Small intestine (tissue), 7 donors: ENCODE results near the gene COPS9. TPM values are rescaled to one million over a fixed set of nuclear protein-coding genes. Genes with fewer than 3 reads are reported as not detected.

Experiments used
- DNase-seq, 2 donors: peaks; one replicate each; pipeline versions ENCODE4 v3.0.0 to v3.0.0-alpha.2; 2013
- FAIRE-seq: peaks from 2 replicates; lab custom pipeline; 2012; peaks lifted over from hg19 to GRCh38; lab: Jason Lieb, UNC
- H3K27ac ChIP-seq, 3 donors: one replicate each; pipeline ENCODE4 v1.5.1; 2013; ENCODE audit warnings: low read length in 2 of 3, mild to moderate bottlenecking in 2 of 3, control low read depth in 1 of 3, inconsistent platforms in 1 of 3, low read depth in 1 of 3, moderate library complexity in 1 of 3
- H3K27me3 ChIP-seq, 3 donors: one replicate each; pipeline ENCODE4 v1.6.1; 2013; ENCODE audit warnings: low read length in 3 of 3, inconsistent platforms in 1 of 3; ENCODE audit not compliant: control insufficient read depth in 3 of 3, insufficient read depth in 3 of 3
- H3K36me3 ChIP-seq, 3 donors: one replicate each; pipeline ENCODE4 v1.6.1; 2013; ENCODE audit warnings: low read length in 3 of 3, inconsistent platforms in 1 of 3, low read depth in 1 of 3, mild to moderate bottlenecking in 1 of 3, moderate library complexity in 1 of 3; ENCODE audit not compliant: control insufficient read depth in 3 of 3, insufficient read depth in 2 of 3
- H3K4me1 ChIP-seq, 3 donors: one replicate each; pipeline ENCODE4 v1.6.1; 2013; ENCODE audit warnings: low read length in 2 of 3, inconsistent platforms in 1 of 3, low read depth in 1 of 3, mild to moderate bottlenecking in 1 of 3, moderate library complexity in 1 of 3; ENCODE audit not compliant: control insufficient read depth in 3 of 3, insufficient read depth in 2 of 3
- H3K4me3 ChIP-seq, 3 donors: one replicate each; pipeline ENCODE4 v1.5.1; 2013; ENCODE audit warnings: low read length in 3 of 3, control low read depth in 1 of 3, inconsistent platforms in 1 of 3, low read depth in 1 of 3, mild to moderate bottlenecking in 1 of 3, moderate library complexity in 1 of 3
- H3K9me3 ChIP-seq, 2 donors: one replicate each; pipeline ENCODE4 v1.6.1; 2013; ENCODE audit warnings: low read depth in 1 of 2, low read length in 1 of 2; ENCODE audit not compliant: control insufficient read depth in 2 of 2, insufficient read depth in 1 of 2
- WGBS, 3 donors: extraction: QIAGEN DNeasy Blood & Tissue Kit; methylation state at CpG; one replicate each; pipeline ENCODE4 v1.1.7; 2013; 5-methylcytosine and 5-hydroxymethylcytosine counted together
- polyA plus RNA-seq, 4 donors: library from polyadenylated mRNA; stranded (reverse) in 3 of 4; unstranded in 1 of 4; fragments of 200-250 nt in 3 of 4; fragments of 120-200 nt in 1 of 4; gene quantifications; one replicate each; pipeline versions ENCODE4 v1.2.1 to v1.2.3, GENCODE V29; 2013
- donor health status: healthy with polysubstance abuse.
- donor health status: control.
- donor health status: control.
- donor health status: Bipolar disorder and iron deficiency.
- donor health status: healthy.

The COPS9 gene
- polyA plus RNA-seq, 4 donors: 92.6 to 394 (median 320) TPM

- 30 to 33% (median 31%) methylated on average over 12 of the region's 12 CpGs for WGBS, 3 donors
- Histone ChIP-seq H3K27ac (no peak overlapping the region), H3K4me1 (no peaks in the 10 kb centered on the region), H3K4me3 (no peak overlapping the region), H3K9me3 (no peaks in the 10 kb centered on the region), H3K36me3 (no peaks in the 10 kb centered on the region), H3K27me3 (peaks cover 0 to 3% (median 2%) of the 10 kb centered on the region in 3 donors)
- FAIRE-seq: no peak
- DNase-seq: peak; percentile 6 to 13
Observed at GRCh38 chr2:240149943-240150784, 14.1 kb upstream of the COPS9 start.

- Histone ChIP-seq H3K36me3 (no peaks in the 10 kb centered on the region), H3K4me1 (peaks cover 0 to 2% (median 0%) of the 10 kb centered on the region in 3 donors), H3K4me3 (no peak overlapping the region), H3K9me3 (no peaks in the 10 kb centered on the region), H3K27me3 (peaks cover 0 to 5% (median 3%) of the 10 kb centered on the region in 3 donors), H3K27ac (no peak overlapping the region)
- WGBS, 3 donors: 85 to 88% (median 86%) methylated on average over 18 to 20 of the region's 20 CpGs
- FAIRE-seq: no peak
- no peak for DNase-seq
Observed at GRCh38 chr2:240147911-240148587, 11.9 kb upstream of the COPS9 start.

GRCh38 chr2:240147382-240147781 lies 11.3 kb upstream of the COPS9 start:
- no peak overlapping the region for H3K4me3 ChIP-seq
- DNase-seq: no peak
- no peak for FAIRE-seq
- peaks cover 0 to 2% (median 0%) of the 10 kb centered on the region in 3 donors for H3K4me1 ChIP-seq
- H3K9me3 ChIP-seq: no peaks in the 10 kb centered on the region
- peaks cover 0 to 5% (median 2%) of the 10 kb centered on the region in 3 donors for H3K27me3 ChIP-seq
- 83 to 88% (median 83%) methylated on average over 5 of the region's 5 CpGs for WGBS, 3 donors
- no peaks in the 10 kb centered on the region for H3K36me3 ChIP-seq
- H3K27ac ChIP-seq: no peak overlapping the region

- Histone ChIP-seq H3K27ac (no peak overlapping the region), H3K4me3 (no peak overlapping the region), H3K36me3 (no peaks in the 10 kb centered on the region), H3K9me3 (no peaks in the 10 kb centered on the region), H3K4me1 (peaks cover 0 to 2% (median 0%) of the 10 kb centered on the region in 3 donors), H3K27me3 (peaks cover 0 to 5% (median 3%) of the 10 kb centered on the region in 3 donors)
- 74 to 80% (median 75%) methylated on average over 10 to 12 of the region's 12 CpGs for WGBS, 3 donors
- no peak for FAIRE-seq
- no peak for DNase-seq
Observed at GRCh38 chr2:240146627-240147278, 10.6 kb upstream of the COPS9 start.

- 36 to 42% (median 39%) methylated on average over 10 of the region's 10 CpGs for WGBS, 3 donors
- Histone ChIP-seq H3K27me3 (peaks cover 0 to 4% (median 4%) of the 10 kb centered on the region in 3 donors), H3K9me3 (no peaks in the 10 kb centered on the region), H3K4me1 (peaks cover 0 to 2% (median 0%) of the 10 kb centered on the region in 3 donors), H3K36me3 (no peaks in the 10 kb centered on the region), H3K27ac (no peak overlapping the region), H3K4me3 (no peak overlapping the region)
- FAIRE-seq: no peak
- DNase-seq: no peak
Observed at GRCh38 chr2:240146141-240146561, 10.0 kb upstream of the COPS9 start.

GRCh38 chr2:240145461-240145860 lies 9.4 kb upstream of the COPS9 start:
- no peak for DNase-seq
- WGBS, 3 donors: 59 to 68% (median 64%) methylated on average over 13 of the region's 13 CpGs
- peaks cover 0 to 8% (median 3%) of the 10 kb centered on the region in 3 donors for H3K27me3 ChIP-seq
- H3K9me3 ChIP-seq: no peaks in the 10 kb centered on the region
- no peak overlapping the region for H3K4me3 ChIP-seq
- FAIRE-seq: no peak
- no peak overlapping the region for H3K27ac ChIP-seq
- H3K36me3 ChIP-seq: no peaks in the 10 kb centered on the region
- peaks cover 0 to 2% (median 0%) of the 10 kb centered on the region in 3 donors for H3K4me1 ChIP-seq

- Histone ChIP-seq H3K36me3 (no peaks in the 10 kb centered on the region), H3K27me3 (peaks cover 0 to 8% (median 3%) of the 10 kb centered on the region in 3 donors), H3K4me1 (peaks cover 0 to 2% (median 0%) of the 10 kb centered on the region in 3 donors), H3K27ac (no peak overlapping the region), H3K9me3 (no peaks in the 10 kb centered on the region), H3K4me3 (no peak overlapping the region)
- no peak for DNase-seq
- FAIRE-seq: no peak
- WGBS, 3 donors: 72 to 79% (median 78%) methylated on average over 20 of the region's 20 CpGs
Observed at GRCh38 chr2:240144649-240145261, 8.7 kb upstream of the COPS9 start.
